NCI-H2227 (cell line): ENCODE measurements around the gene RCVRN.

Experiments used
- DNase-seq: peaks from one replicate; lab custom pipeline; 2025; ENCODE audit not compliant: unreplicated experiment; lab: John Stamatoyannopoulos, UW

RCVRN gene

DNA sequence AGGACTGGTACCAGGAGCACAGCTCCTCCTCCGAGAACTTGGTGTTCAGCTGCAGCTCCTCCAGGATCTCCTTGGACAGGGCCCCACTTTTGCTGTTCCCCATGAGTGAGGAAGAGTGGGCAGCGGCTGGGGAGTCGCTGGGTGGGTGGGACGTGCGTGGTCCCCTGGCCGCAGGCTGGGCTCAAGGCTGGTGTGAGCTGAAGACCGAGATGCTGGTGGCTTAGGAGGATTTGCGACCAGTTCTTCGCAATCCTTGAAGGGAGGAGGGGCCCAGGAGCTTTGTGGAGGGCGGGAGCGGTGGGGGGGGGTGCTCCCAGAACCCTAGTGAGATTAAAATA is at the start of gene RCVRN:
Gene RCVRN (minus strand): TSS at position 194 of the 338 bp plus-strand sequence. CDS start 91 bp downstream, at position 103.
- DNase-seq, result no peak

DNA sequence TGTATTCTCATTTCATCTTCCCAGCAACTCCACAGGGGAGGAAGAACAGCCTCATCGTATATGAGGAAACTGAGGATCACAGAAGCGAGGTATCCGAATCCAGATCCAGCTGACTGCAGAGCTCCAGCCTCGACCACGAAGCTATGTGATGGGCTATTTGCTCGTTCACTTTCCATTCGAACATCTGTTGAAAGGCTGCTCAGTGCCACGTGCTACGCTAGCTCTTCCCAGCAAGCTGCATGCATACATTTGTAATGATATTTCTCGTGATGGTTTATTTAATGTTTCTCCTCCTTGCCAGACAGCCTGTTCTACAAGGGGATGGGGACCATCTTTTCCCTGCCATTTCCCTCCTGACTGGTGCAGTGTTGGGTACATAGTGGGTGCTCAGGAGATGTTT is 48.4 kb upstream of the RCVRN start:
- DNase-seq, result no peak

DNA sequence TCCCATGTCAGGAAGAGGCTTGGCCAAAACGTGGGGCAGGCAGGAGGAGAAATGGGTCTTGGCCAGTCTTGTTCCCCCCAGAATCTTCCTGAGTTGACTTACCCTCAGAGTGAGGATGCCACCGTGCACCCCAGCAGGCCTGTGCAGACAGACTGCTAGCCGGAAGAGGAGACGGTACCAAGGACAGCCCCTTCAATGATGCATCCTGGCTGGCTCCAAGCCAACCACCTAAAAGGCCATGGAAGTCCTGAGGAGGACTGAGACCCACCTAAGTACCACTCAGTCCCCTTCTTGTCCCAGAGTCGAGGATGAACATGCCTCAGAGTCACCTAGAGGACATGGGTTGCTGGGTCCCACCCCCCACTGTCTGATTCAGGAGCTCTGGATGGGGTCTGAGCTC is 46.7 kb upstream of the RCVRN start:
- DNase-seq, result no peak

DNA sequence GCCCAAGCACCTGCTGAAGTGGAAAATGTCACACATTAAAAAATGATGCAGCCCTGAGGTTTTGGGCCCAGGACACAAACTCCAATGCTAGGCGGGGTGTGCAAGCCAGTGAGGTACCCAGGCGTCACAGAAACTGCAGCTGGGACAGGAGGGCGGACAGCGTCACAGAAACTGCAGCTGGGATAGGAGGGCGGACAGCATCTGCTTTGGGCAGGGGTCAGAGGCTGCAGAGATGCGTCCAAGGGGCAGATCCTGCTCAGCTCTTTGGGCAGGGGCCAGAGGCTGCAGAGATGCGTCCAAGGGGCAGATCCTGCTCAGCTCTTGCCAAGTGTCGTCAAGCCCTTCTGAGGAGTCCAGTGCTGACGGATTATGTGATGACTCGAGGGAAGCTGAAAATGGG is 43.9 kb upstream of the RCVRN start:
- DNase-seq, result no peak

DNA sequence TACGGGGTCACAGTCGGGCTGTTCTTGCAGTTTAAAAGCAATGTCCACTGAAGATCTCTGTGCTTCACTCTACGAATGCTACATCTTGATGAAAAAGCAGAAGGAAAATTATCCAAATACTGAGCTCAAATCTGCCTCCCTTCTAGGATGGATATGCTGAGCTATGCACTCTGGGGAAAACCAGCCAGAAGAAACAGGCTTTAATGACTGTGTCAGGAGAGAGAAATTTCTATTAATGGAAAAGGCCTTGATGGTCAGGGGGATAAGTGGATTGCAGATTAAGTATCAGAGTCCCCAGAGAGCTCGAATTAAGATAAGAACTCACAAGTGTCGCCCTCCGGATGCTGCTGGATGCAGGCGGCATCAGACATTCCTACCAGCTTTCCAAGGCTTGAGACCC is 39.6 kb upstream of the RCVRN start:
- DNase-seq, result no peak

DNA sequence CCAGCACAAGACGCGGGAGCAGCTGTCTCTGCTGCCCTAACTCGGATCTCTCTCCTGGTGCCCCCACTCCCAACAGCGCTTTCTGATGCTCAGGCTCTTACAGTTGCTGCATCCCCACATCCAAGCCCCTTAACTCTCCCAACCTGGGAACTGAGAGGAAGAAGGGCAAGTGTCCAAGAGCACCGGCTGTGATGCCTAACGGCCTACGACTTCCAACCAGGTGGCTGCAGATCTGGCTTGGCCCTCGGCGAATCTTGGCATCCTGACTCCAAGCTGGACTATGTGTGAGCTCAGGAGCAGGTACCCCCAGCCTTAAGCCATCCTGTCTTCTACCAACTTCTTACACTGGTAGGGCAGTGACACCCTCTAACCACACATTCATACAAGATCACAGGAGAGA is 38.3 kb upstream of the RCVRN start:
- DNase-seq, result no peak

DNA sequence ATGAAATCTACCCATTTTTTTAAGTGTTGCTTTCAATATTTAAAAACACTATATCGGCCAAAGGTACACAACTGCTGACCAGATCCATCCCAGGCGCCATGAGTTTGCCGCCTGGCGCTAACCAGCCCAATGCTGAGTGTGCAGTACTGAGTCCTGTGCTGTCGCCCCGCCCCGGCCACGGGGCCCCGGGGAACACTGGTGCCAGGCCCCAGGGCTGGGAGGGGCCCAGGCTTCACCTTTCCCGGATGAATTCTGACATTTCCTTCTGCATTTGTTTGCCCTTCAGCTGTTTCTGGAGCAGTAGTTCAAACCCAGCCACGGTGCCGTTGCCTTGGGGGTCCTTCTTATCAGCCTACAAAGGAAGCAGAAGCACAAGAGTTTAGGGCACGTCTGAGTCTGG is 37.8 kb upstream of the RCVRN start:
- DNase-seq, result no peak

DNA sequence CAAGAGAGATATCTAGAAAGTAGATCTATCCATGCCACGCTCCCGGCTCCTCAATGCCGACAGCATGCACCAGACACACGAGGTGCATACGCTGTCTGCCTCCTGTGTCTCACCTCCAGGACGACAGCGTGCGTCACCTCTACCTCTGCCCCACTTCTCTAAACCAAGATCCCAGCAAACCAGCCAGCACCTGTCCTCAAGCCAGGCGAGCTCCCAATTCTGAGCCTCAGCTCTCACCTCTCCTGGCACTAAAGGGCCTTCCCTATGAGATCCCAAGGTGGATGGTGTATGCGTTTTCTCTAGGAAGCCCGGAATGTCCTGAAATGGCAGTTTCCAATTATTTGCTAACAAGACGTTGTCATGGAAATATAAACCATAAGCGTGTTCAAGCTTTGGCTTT is 36.2 kb upstream of the RCVRN start:
- no peak for DNase-seq

DNA sequence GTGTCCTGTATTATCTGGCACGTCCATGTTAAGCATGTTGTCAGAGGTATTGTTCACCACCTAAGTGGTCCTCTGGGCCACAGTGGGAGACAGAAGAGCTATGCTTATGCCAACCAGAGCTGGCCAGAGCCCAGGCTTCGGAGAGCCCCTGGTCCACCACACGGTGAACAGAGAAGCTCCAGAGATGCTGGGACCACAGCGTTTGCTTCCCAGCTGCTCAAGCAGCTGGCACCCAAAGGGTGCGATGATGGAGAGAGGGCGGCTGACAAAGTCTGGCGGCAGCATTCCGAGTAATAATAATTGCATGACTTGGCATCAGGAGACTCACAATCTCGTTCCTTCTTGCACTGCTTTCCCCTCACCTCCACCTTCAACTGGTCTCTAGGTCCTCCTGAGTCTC is 35.8 kb upstream of the RCVRN start:
- no peak for DNase-seq

DNA sequence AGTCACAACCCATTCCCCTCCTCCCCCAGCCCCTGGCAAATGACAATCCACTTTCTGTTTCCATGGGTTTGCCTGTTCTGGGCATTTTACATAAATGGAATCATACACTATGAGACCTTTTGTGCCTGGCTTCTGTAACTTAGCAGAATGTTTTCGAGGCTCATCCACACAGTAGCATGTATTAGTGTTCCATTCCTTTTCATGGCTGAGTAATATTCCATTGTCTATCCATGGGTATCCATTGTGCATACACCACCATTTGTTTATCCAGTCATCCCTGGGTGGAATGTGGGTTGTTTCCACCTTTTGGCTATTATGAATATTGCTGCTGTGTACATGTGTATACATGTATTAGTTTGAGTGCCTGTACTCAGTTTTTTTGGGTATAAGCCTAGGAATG is 33.7 kb upstream of the RCVRN start:
- DNase-seq, result no peak

DNA sequence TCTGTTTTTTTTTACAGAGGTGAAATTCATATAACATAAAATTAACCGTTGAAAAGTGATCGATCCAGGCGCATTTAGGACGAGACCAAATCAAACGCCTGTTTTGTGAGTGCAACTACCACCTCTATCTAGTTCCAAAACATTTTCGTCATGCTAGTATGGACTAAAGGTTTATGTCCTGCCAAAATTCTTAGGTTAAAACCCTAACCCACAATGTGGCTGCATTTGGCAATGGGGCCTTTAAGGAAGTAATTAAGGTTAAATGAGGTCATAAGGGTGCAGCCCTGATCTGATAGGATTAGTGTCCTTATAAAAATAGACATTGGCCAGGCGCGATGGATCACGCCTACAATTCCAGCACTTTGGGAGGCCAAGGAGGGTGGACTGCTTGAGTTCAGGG is 32.8 kb upstream of the RCVRN start:
- DNase-seq, result no peak

DNA sequence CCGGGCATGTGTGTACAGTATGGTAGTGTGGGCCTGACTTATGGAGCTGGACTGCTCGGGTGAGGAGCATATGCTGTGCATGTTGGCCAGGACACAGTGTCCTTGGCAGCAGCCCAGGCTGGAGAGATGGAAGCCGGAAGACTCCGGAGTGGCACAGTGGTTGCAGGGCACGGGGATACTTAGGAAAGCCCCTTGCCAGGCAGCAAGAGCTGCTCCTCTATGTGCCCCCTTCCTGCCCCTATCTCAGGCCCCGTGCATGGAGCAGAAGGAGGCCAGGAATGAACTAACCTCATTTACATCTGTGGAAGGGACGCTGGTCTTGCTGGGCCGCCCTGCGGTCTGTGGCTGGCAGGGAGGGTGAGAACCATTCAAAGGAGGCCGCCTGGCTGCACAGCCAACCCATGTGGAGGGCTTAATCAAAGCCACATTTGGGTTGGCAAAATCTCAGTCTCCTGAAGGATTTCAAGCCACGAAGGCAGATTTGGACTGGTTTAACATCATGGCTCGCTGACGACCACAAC is 32.2 kb upstream of the RCVRN start:
- no peak for DNase-seq

DNA sequence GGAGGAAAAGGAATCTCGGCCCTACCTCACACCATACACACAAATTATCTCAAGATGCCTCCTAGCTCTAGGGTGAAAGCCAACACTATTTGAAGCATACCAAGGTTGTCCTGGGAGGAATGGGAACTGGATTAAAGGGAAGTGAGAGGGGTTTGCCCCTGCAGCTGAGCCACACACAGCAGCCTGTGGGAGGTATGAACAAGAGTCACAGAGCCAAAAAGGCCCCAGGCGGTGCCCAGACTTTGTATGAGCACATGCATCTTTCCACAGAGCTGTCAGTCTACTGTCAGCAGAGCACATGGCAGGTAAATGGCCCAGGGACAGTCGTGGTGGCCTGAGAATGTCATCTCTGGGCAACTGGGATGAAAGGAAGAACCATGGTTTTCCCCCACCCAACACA is 31.0 kb upstream of the RCVRN start:
- DNase-seq, result no peak

DNA sequence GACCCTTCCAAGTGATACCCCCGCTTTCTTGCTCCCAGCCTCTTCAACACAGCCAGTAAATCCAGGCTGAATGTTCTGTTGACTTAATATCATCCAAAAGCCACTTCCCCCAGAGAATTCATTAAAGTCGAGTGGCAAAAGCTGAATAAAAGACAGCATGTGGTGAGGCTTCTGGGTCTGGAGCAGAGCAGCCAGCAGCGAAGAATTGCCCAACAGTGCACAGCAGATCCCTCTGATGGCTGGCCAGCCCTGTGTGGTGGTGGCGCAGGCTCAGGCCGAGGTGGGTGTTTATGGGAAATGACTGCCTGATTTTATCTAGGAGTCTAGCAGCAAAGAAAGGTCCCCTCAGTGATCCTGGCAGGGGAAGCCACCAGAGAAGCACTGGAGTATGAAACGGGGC is 30.3 kb upstream of the RCVRN start:
- no peak for DNase-seq

DNA sequence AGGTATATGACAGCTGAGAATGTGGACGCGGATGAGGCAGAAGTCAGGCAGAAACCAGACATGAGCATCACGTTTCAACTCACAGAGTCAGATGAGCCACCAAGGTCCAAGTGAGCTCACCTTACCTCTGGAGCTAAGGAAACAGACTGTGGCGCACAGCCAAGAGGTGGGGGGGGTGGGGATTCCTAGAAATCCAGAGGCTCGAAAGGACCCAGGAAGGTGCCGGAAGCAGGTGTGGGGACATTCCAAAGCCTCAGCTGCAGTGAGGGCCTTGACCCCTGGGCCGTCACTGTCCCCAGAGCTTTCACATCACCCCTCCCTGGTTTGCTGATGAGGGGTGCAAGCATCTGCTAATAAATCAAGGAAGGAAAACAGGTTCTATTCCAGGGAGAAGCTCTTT is 29.3 kb upstream of the RCVRN start:
- no peak for DNase-seq

DNA sequence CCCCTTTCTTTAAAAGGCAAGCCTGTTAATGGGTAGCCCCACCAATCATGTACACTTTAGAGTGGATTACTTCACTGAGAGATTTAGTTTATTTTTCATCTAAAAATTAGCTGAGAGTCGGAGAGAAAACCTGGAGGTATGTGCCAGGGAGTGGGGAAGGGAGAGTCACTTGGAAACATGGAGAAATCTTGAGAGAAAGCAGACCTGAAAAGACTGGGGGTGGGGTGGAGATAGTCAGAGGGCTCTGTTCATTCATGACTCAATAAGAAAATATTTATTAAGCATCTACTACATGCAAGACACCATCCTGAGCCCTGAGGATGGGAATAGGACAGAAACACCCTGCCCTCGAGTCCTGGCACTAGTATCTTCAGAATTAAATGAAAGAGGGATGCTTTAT is 27.4 kb upstream of the RCVRN start:
- no peak for DNase-seq

DNA sequence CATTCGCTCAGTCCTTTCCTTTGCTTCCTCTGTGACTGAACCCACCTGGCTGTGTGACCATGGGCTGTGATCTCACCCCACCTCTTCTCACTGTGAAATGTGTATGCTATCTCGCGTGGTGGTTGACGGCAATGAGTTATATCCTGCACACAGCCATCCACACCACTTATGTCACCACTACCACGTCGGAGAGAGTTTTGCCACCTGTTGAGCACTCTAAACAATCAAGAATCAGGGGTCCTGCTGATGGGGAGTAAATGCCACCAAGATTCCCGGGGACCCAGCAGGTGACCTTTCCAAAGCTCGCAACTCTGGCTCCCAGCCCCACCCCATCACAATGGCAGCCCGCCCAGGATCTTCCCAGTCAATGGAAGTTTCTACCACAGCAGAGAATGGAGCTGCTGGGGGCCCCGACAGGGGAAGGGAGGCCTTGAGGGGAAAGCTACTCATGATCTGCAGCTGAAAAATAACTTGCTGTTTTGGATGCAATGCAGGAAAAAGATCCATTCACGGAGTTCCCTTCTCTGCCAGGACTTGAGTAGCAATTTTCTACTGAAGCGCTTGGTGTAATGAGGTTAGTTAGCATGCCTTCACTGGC is 26.2 kb upstream of the RCVRN start:
- no peak for DNase-seq

DNA sequence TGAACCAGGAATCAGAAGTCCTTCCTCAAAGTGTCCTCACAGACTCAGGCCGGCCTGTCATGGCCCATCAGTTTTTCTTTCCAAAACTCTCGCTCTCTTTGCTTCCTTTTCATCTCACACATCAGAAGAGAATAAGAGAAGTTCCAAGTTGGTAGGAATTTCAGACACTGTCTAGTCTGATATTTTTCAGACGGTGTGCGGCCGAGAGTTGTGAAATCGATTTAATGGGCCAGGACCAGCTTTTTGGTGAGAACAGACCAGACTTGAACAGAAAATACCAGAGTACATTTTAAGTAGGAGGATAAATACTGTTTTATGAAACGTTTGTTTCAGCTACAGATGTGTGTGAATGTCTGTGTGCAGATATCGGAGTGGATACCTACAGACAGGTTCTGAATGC is 24.8 kb upstream of the RCVRN start:
- no peak for DNase-seq

DNA sequence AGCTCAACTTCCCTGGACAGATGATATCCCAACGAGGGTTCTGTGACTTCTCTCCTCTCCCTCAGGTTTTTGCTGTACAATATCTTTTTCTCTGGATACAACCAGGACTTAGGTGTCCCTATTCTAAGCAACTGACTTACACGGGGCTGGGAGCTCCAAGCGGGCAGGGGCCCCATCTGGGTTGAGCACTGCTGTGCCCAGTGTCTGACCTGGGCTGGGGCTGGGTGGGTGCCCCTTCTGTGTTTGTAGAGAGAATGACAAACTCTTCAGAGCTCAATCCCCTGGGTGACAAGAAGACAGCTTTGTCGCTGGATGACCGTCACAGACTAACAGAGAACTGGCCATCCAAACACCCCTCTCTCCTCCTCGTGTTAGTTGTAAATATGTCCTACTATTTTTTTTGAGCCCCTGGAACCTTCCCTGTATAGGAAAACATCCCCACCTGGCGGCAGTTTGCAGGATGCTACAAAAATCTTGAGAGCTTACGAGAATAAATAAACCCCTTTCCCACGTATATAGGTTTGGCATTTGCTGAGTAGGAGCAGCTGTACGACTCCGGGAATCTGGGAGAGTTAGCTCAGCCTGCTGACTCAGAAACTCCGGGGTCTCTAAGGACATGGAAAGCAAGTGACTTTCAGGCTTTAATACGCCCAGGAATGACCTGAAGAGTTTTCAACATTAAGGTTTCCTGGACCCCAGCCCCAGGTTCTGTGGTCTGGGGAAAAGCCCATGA is 23.7 kb upstream of the RCVRN start:
- peak; percentile 56 for DNase-seq

DNA sequence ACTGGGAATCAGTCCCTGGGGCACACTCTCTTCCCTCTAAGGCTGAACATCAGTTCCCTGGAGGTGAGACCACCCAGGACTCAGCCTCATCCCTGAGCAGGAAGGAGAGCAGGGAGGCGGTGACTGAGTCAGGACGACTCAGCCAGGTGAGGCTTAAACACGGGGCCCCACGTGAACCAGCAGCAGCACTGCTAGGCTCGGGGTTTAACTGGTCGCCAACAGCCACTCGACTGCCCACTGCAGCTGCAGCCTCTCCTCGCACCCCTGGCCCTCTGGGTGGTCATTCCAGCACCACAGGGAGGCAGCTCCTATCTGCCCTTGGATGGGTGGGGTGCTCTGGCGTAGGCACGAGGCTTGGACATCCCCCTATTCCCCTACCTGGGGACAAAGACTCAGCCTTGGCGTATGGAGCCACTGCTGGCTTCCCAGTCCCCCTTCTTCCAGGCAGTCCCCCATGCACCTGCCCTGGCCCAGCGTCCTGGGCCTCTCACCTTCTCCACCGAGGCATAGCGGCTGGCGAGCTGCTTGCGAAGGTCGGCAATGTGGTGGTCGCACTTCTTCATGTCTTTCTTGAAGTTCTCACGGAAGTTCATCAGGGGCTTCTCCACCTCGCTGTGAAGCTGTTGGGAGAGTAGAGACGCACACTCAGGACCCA is 21.2 kb upstream of the RCVRN start:
- DNase-seq, result no peak

DNA sequence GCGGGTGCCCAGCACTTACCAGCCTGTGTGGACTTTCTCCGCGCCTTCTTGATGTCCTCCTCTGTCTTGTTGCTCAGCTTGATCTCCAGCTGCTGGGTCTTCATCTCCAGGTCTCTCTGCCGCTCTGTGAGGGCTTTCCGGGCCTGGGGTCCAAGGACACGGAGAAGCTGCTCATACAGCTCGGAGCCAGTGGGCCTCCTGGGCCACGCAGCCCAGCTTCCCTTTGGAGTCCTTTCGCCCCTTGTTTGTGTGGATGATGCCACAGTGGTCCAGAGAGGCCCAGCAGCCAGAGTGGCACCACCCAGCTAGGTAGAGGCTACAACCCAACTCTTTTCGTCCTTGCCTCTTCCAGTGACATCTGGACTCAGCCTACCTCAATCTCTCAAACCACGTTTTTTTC is 20.4 kb upstream of the RCVRN start:
- DNase-seq, result no peak

DNA sequence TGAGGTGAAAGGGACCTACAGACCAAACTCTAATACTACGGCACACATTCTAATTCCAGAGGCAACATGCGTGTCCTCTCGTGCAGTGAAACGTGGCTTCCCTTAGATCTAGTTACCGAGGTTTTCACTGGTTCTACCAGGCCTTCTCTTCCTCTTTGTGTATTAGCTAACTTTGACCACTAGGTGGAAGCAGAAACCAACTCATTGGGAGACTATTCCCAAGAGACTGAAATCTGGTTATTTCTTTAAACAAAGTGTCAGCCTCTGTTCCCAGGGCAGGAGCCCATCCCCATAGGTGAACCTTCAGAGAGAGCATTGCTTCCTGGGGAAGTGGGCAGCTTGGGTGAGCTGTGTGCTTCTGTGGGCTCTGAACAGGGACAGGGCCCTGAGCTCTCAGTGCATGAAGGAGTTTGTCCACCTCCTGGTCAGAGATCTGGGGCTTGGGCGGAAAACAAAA is 19.7 kb upstream of the RCVRN start:
- peak; percentile 66 for DNase-seq
